ENCODE measurements around the gene OBSCN. TPM values are rescaled to one million over a fixed set of nuclear protein-coding genes. Genes with fewer than 3 reads are reported as not detected.

Gene OBSCN
- total RNA-seq (2014; rRNA removed): 29.1 and 42.7 TPM in 2 replicates
- Bru-seq, nascent RNA: percentile 54 among the genes with signal in this experiment
- percentile 60 among the genes with signal in this experiment for BruChase-seq, experiment 1, labeled RNA remaining after a 6-hour chase
- BruChase-seq, experiment 2, labeled RNA remaining after a 2-hour chase: percentile 61 among the genes with signal in this experiment
- long read RNA-seq, partial matches to known transcripts: 16 of 29 reads
- long read RNA-seq, other reads (novel, unspliced or antisense): 13 of 29 reads

GRCh38 chr1:228207851-228208821 is at the start of gene OBSCN:
TSS of gene OBSCN (plus strand) at chr1:228208044. CDS start at chr1:228211784, 3,740 bp downstream.
- POLR2A ChIA-PET (ENCODE audit: unreplicated experiment): no interaction called here
- no peak for TF ChIP-seq EZH2 (IDR thresholded peaks at IDR 0.05; ENCODE audit: low read length, unreplicated experiment)
- no peak for TF ChIP-seq EZH2phosphoT487 (IDR thresholded peaks at IDR 0.05; ENCODE audit: borderline replicate concordance, low read length)
- no peak for TF ChIP-seq CTCF (conservative IDR thresholded peaks at IDR 0.05; ENCODE audit: low read depth, low read length)
- CTCF ChIA-PET: no interaction called here

GRCh38 chr1:228158151-228159007 is 49.5 kb upstream of the OBSCN start:
- Histone ChIP-seq H2AFZ (ENCODE audit: low read length) (no peak overlapping the region), H3K4me3 (ENCODE audit: low read length) (no peak overlapping the region), H3K4me2 (ENCODE audit: low read length) (no peak overlapping the region), H4K20me1 (ENCODE audit: low read length) (no peaks in the 10 kb centered on the region), H3K27ac (ENCODE audit: low read length) (no peak overlapping the region), H3K9ac (ENCODE audit: low read length) (no peak overlapping the region), H3F3A (ENCODE audit: low read length, unreplicated experiment) (no peaks in the 10 kb centered on the region), H3K9me3 (ENCODE audit: low read length) (no peaks in the 10 kb centered on the region), H3K36me3 (ENCODE audit: low read depth, low read length) (no peaks in the 10 kb centered on the region), H3K4me1 (ENCODE audit: insufficient read depth, low read length) (no peaks in the 10 kb centered on the region), H3K9me2 (replicated peaks; ENCODE audit: low read length) (no peaks in the 10 kb centered on the region), H3K79me2 (ENCODE audit: low read length) (no peaks in the 10 kb centered on the region), H3K27me3 (ENCODE audit: low read length) (no peaks in the 10 kb centered on the region)
- CTCF ChIA-PET: no interaction called here
- TF ChIP-seq EZH2 (IDR thresholded peaks at IDR 0.05; ENCODE audit: low read length, unreplicated experiment) (no peak), CTCF (conservative IDR thresholded peaks at IDR 0.05; ENCODE audit: low read depth, low read length) (no peak)
- no TSS peak for BruUV-seq (replicated peaks)
- DNase-seq (no peak), ATAC-seq (no peak)
- POLR2A ChIA-PET (ENCODE audit: unreplicated experiment): no interaction called here
- intact Hi-C loops (cut with micrococcal nuclease): no loop called here

More at GRCh38 chr1:228207851-228208821, at the start of gene OBSCN:
- no peak within 1 kb of the TSS for H3K4me2 ChIP-seq (ENCODE audit: low read length)
- no peaks in the 10 kb centered on the region for H3K79me2 ChIP-seq (ENCODE audit: low read length)
- no peaks in the 10 kb centered on the region for H3K36me3 ChIP-seq (ENCODE audit: low read depth, low read length)
- DNase-seq (no peak), ATAC-seq (no peak)
- no peaks in the 10 kb centered on the region for H3K27me3 ChIP-seq (ENCODE audit: low read length)
- no peaks in the 10 kb centered on the region for H3K9me3 ChIP-seq (ENCODE audit: low read length)
- intact Hi-C loops (cut with micrococcal nuclease): no loop called here
- no peak within 1 kb of the TSS for H2AFZ ChIP-seq (ENCODE audit: low read length)
- BruUV-seq (replicated peaks): no TSS peak
- no peaks in the 10 kb centered on the region for H4K20me1 ChIP-seq (ENCODE audit: low read length)
- H3K4me3 ChIP-seq (ENCODE audit: low read length): no peak within 1 kb of the TSS
- no peak within 1 kb of the TSS for H3K27ac ChIP-seq (ENCODE audit: low read length)
- no peak within 1 kb of the TSS for H3K9ac ChIP-seq (ENCODE audit: low read length)
- no peaks in the 10 kb centered on the region for H3F3A ChIP-seq (ENCODE audit: low read length, unreplicated experiment)
- no peaks in the 10 kb centered on the region for H3K9me2 ChIP-seq (replicated peaks; ENCODE audit: low read length)
- no peaks in the 10 kb centered on the region for H3K4me1 ChIP-seq (ENCODE audit: insufficient read depth, low read length)

All from PC-3 (cell line).